ENCODE measurements around the gene ASTN1. TPM values are rescaled to one million over a fixed set of nuclear protein-coding genes. Genes with fewer than 3 reads are reported as not detected.

The ASTN1 gene
- total RNA-seq, 1 experiment from 2014 or later: not detected

- Histone ChIP-seq H3K4me2 (ENCODE audit: low read length) (no peak overlapping the region), H3F3A (ENCODE audit: low read length, unreplicated experiment) (no peaks in the 10 kb centered on the region), H3K4me3 (ENCODE audit: low read length) (no peak overlapping the region), H2AFZ (ENCODE audit: low read length) (no peak overlapping the region), H3K36me3 (ENCODE audit: low read depth, low read length) (no peaks in the 10 kb centered on the region), H3K79me2 (ENCODE audit: low read length) (no peaks in the 10 kb centered on the region), H3K9ac (ENCODE audit: low read length) (no peak overlapping the region), H3K27me3 (ENCODE audit: low read length) (no peaks in the 10 kb centered on the region), H3K4me1 (ENCODE audit: insufficient read depth, low read length) (no peaks in the 10 kb centered on the region), H3K9me2 (replicated peaks; ENCODE audit: low read length) (no peaks in the 10 kb centered on the region), H3K27ac (ENCODE audit: low read length) (no peak overlapping the region), H4K20me1 (ENCODE audit: low read length) (no peaks in the 10 kb centered on the region), H3K9me3 (ENCODE audit: low read length) (no peaks in the 10 kb centered on the region)
- TF ChIP-seq CTCF (conservative IDR thresholded peaks at IDR 0.05; ENCODE audit: low read depth, low read length): no peak
- TF ChIP-seq EZH2phosphoT487 (IDR thresholded peaks at IDR 0.05; ENCODE audit: borderline replicate concordance, low read length): no peak
- TF ChIP-seq EZH2 (IDR thresholded peaks at IDR 0.05; ENCODE audit: low read length, unreplicated experiment): no peak
- no peak for DNase-seq
- no TSS peak for BruUV-seq (replicated peaks)
- CTCF ChIA-PET: no interaction called here
- POLR2A ChIA-PET (ENCODE audit: unreplicated experiment): no interaction called here
- ATAC-seq: no peak
- intact Hi-C loops (cut with micrococcal nuclease): no loop called here
Measured at GRCh38 chr1:177032434-177032833, 132.1 kb downstream of the ASTN1 start.

- H2AFZ ChIP-seq (ENCODE audit: low read length): no peak overlapping the region
- DNase-seq (no peak), ATAC-seq (no peak)
- no peak overlapping the region for H3K9ac ChIP-seq (ENCODE audit: low read length)
- no peak overlapping the region for H3K4me2 ChIP-seq (ENCODE audit: low read length)
- no peaks in the 10 kb centered on the region for H3F3A ChIP-seq (ENCODE audit: low read length, unreplicated experiment)
- H3K27me3 ChIP-seq (ENCODE audit: low read length): no peaks in the 10 kb centered on the region
- H3K9me2 ChIP-seq (replicated peaks; ENCODE audit: low read length): no peaks in the 10 kb centered on the region
- POLR2A ChIA-PET (ENCODE audit: unreplicated experiment): no interaction called here
- H3K79me2 ChIP-seq (ENCODE audit: low read length): no peaks in the 10 kb centered on the region
- intact Hi-C loops (cut with micrococcal nuclease): no loop called here
- no TSS peak for BruUV-seq (replicated peaks)
- no peak overlapping the region for H3K27ac ChIP-seq (ENCODE audit: low read length)
- H4K20me1 ChIP-seq (ENCODE audit: low read length): no peaks in the 10 kb centered on the region
- no peaks in the 10 kb centered on the region for H3K36me3 ChIP-seq (ENCODE audit: low read depth, low read length)
- TF ChIP-seq CTCF (conservative IDR thresholded peaks at IDR 0.05; ENCODE audit: low read depth, low read length) (no peak), EZH2 (IDR thresholded peaks at IDR 0.05; ENCODE audit: low read length, unreplicated experiment) (no peak), EZH2phosphoT487 (IDR thresholded peaks at IDR 0.05; ENCODE audit: borderline replicate concordance, low read length) (no peak)
- H3K4me3 ChIP-seq (ENCODE audit: low read length): no peak overlapping the region
- no peaks in the 10 kb centered on the region for H3K4me1 ChIP-seq (ENCODE audit: insufficient read depth, low read length)
- CTCF ChIA-PET: no interaction called here
- H3K9me3 ChIP-seq (ENCODE audit: low read length): no peaks in the 10 kb centered on the region
Measured at GRCh38 chr1:177024623-177025022, 139.9 kb downstream of the ASTN1 start.

GRCh38 chr1:177023726-177024125 lies 140.8 kb downstream of the ASTN1 start:
- Histone ChIP-seq H3K9me2 (replicated peaks; ENCODE audit: low read length) (no peaks in the 10 kb centered on the region), H3K4me2 (ENCODE audit: low read length) (no peak overlapping the region), H2AFZ (ENCODE audit: low read length) (no peak overlapping the region), H4K20me1 (ENCODE audit: low read length) (no peaks in the 10 kb centered on the region), H3K9me3 (ENCODE audit: low read length) (no peaks in the 10 kb centered on the region), H3K4me3 (ENCODE audit: low read length) (no peak overlapping the region), H3K4me1 (ENCODE audit: insufficient read depth, low read length) (no peaks in the 10 kb centered on the region), H3K9ac (ENCODE audit: low read length) (no peak overlapping the region), H3K27ac (ENCODE audit: low read length) (no peak overlapping the region), H3K27me3 (ENCODE audit: low read length) (no peaks in the 10 kb centered on the region), H3K79me2 (ENCODE audit: low read length) (no peaks in the 10 kb centered on the region), H3F3A (ENCODE audit: low read length, unreplicated experiment) (no peaks in the 10 kb centered on the region), H3K36me3 (ENCODE audit: low read depth, low read length) (no peaks in the 10 kb centered on the region)
- no peak for DNase-seq
- intact Hi-C loops (cut with micrococcal nuclease): no loop called here
- ChIA-PET CTCF (no interaction called here), POLR2A (ENCODE audit: unreplicated experiment) (no interaction called here)
- no TSS peak for BruUV-seq (replicated peaks)
- no peak for TF ChIP-seq CTCF (conservative IDR thresholded peaks at IDR 0.05; ENCODE audit: low read depth, low read length)
- TF ChIP-seq EZH2phosphoT487 (IDR thresholded peaks at IDR 0.05; ENCODE audit: borderline replicate concordance, low read length): no peak
- no peak for TF ChIP-seq EZH2 (IDR thresholded peaks at IDR 0.05; ENCODE audit: low read length, unreplicated experiment)
- no peak for ATAC-seq
